Progenitor cell of endocrine pancreas (in vitro differentiated cells): ENCODE results near the gene GABBR2. TPM values are rescaled to one million over a fixed set of nuclear protein-coding genes. Genes with fewer than 3 reads are reported as not detected.

ENCODE experiments used
- DNase-seq: peaks from one replicate; pipeline ENCODE4 v3.0.0; 2021; ENCODE audit warnings: low spot score; ENCODE audit not compliant: unreplicated experiment
- H3K27ac Mint-ChIP-seq: 2 replicates; pipeline ENCODE4 v1.8.0; 2021; ENCODE audit warnings: mild to moderate bottlenecking, moderate library complexity, mixed read lengths
- H3K27me3 Mint-ChIP-seq: 2 replicates; pipeline ENCODE4 v1.8.0; 2021; ENCODE audit warnings: mixed read lengths
- H3K36me3 Mint-ChIP-seq: 2 replicates; pipeline ENCODE4 v1.8.0; 2022; ENCODE audit warnings: mixed read lengths; ENCODE audit not compliant: insufficient read depth
- H3K4me1 Mint-ChIP-seq: 2 replicates; pipeline ENCODE4 v1.8.0; 2021; ENCODE audit warnings: low read depth, mixed read lengths
- H3K4me3 Mint-ChIP-seq: 2 replicates; pipeline ENCODE4 v1.8.0; 2021; ENCODE audit warnings: low read depth, mild to moderate bottlenecking, moderate library complexity, mixed read lengths
- H3K9me3 Mint-ChIP-seq: 2 replicates; pipeline ENCODE4 v1.8.0; 2021; ENCODE audit warnings: low read depth, mixed read lengths
- total RNA-seq: library from RNA; stranded (reverse); gene quantifications from 2 replicates; pipeline ENCODE4 v1.2.1, GENCODE V29; 2021
- TF ChIP-seq, protein P1 (sequence below): fragments of 200-600 bp; sonication (generic); IDR thresholded peaks from one replicate; pipeline ENCODE4 v1.5.0; 2021; ENCODE audit warnings: antibody characterized with exemption, mild to moderate bottlenecking; ENCODE audit not compliant: unreplicated experiment

Gene GABBR2
- total RNA-seq, 1 donor from 2014 or later, result 0.84 TPM

- Mint-ChIP-seq H3K4me1 (peaks cover 3% of the 10 kb centered on the region), H3K36me3 (no peaks in the 10 kb centered on the region), H3K27me3 (peaks cover 52% of the 10 kb centered on the region), H3K27ac (no peak overlapping the region), H3K9me3 (no peaks in the 10 kb centered on the region), H3K4me3 (no peak overlapping the region)
- DNase-seq, result no peak
- TF ChIP-seq, protein P1, sequence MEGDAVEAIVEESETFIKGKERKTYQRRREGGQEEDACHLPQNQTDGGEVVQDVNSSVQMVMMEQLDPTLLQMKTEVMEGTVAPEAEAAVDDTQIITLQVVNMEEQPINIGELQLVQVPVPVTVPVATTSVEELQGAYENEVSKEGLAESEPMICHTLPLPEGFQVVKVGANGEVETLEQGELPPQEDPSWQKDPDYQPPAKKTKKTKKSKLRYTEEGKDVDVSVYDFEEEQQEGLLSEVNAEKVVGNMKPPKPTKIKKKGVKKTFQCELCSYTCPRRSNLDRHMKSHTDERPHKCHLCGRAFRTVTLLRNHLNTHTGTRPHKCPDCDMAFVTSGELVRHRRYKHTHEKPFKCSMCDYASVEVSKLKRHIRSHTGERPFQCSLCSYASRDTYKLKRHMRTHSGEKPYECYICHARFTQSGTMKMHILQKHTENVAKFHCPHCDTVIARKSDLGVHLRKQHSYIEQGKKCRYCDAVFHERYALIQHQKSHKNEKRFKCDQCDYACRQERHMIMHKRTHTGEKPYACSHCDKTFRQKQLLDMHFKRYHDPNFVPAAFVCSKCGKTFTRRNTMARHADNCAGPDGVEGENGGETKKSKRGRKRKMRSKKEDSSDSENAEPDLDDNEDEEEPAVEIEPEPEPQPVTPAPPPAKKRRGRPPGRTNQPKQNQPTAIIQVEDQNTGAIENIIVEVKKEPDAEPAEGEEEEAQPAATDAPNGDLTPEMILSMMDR, result no peak
Observed at GRCh38 chr9:98701576-98701975, 7.2 kb downstream of the GABBR2 start.

GRCh38 chr9:98700801-98701200, 7.9 kb downstream of the GABBR2 start:
- TF ChIP-seq, protein P1, result no peak
- no peaks in the 10 kb centered on the region for H3K9me3 Mint-ChIP-seq
- peaks cover 3% of the 10 kb centered on the region for H3K4me1 Mint-ChIP-seq

GRCh38 chr9:98698856-98699255, 9.9 kb downstream of the GABBR2 start:
- Mint-ChIP-seq H3K4me3 (no peak overlapping the region), H3K9me3 (no peaks in the 10 kb centered on the region), H3K27ac (no peak overlapping the region), H3K36me3 (no peaks in the 10 kb centered on the region), H3K27me3 (peaks cover 31% of the 10 kb centered on the region), H3K4me1 (peaks cover 3% of the 10 kb centered on the region)
- TF ChIP-seq, protein P1, result no peak
- DNase-seq, result no peak

More at GRCh38 chr9:98700801-98701200, 7.9 kb downstream of the GABBR2 start:
- DNase-seq, result no peak
- H3K36me3 Mint-ChIP-seq, result no peaks in the 10 kb centered on the region
- no peak overlapping the region for H3K27ac Mint-ChIP-seq
- H3K4me3 Mint-ChIP-seq, result no peak overlapping the region
- peaks cover 48% of the 10 kb centered on the region for H3K27me3 Mint-ChIP-seq

DNA sequence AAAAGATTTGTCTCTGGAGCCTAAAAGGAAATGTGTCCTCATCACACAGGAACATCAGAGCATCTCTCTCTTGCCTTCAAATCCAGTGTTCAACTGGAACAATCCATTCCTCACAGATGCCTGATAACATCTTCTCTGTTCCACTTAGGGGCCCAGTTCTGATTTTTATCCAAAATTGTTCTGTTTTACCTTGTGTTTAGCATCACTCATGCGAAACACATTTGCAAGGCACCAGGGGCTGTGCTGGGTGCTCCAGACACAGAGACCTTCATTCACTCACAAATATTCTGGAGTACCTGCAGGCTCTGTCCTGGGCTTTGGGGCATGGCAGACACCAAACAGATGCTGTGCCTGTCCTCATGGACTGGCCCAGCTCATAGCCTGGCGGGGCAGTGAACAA, 13.8 kb downstream of the GABBR2 start:
- peaks cover 3% of the 10 kb centered on the region for H3K4me1 Mint-ChIP-seq

DNA sequence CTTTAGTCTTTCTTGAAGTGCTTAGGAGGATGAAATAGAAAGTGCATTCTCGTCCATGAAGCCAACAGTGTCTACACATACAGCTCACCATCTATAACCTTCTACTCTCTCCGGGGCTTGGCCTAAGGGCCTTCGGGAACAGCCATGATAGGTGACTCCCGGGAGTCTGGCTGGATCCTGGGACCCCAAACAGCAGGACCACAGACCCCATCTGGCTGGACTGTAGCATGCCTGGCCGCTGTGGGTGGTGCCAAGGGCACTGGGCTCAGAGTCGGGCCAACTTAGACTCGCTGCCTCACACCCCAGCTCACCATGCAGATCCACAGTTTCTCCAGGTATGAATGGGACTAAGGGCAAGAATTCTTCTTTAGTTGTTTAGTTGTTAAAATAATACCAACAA, 16.3 kb downstream of the GABBR2 start:
- no peaks in the 10 kb centered on the region for H3K9me3 Mint-ChIP-seq
- H3K4me1 Mint-ChIP-seq, result no peaks in the 10 kb centered on the region
- peaks cover 15% of the 10 kb centered on the region for H3K27me3 Mint-ChIP-seq
- H3K4me3 Mint-ChIP-seq, result no peak overlapping the region
- H3K36me3 Mint-ChIP-seq, result no peaks in the 10 kb centered on the region
- TF ChIP-seq, protein P1, result no peak
- no peak overlapping the region for H3K27ac Mint-ChIP-seq
- DNase-seq, result no peak

More for the DNA sequence above, 13.8 kb downstream of the GABBR2 start:
- H3K4me3 Mint-ChIP-seq, result no peak overlapping the region
- H3K36me3 Mint-ChIP-seq, result no peaks in the 10 kb centered on the region
- no peaks in the 10 kb centered on the region for H3K9me3 Mint-ChIP-seq
- H3K27ac Mint-ChIP-seq, result no peak overlapping the region
- peaks cover 23% of the 10 kb centered on the region for H3K27me3 Mint-ChIP-seq
- DNase-seq, result no peak
- TF ChIP-seq, protein P1, result no peak
